Heart right ventricle (tissue), 16 donors: ENCODE data around the gene GRB7. TPM values are rescaled to one million over a fixed set of nuclear protein-coding genes. Genes with fewer than 3 reads are reported as not detected.

Source experiments
- ATAC-seq, 8 donors: fragments of 200-7000 bp; cut with Tn5 transposase; one replicate each; pipeline ENCODE4 v1.9.1; 2020; ENCODE audit warnings: mild to moderate bottlenecking in 8 of 8, moderate library complexity in 8 of 8, moderate number of reproducible peaks in 1 of 8
- DNase-seq, 2 donors: peaks; one replicate each; pipeline ENCODE4 v3.0.0-alpha.2; 2020
- H3K27ac ChIP-seq, 10 donors: fragments of 200-600 bp; sonication (generic) in 2 of 10; one replicate each; pipeline versions ENCODE4 v1.5.0 to v1.8.0; 2020 to 2022; ENCODE audit warnings: mild to moderate bottlenecking in 3 of 10
- H3K27me3 ChIP-seq, 7 donors: fragments of 200-600 bp; one replicate each; pipeline ENCODE4 v1.8.0; 2021 to 2022; ENCODE audit warnings: mild to moderate bottlenecking in 2 of 7
- H3K36me3 ChIP-seq, 9 donors: fragments of 200-600 bp; sonication (generic) in 1 of 9; one replicate each; pipeline versions ENCODE4 v1.5.0 to v1.8.0; 2020 to 2022; ENCODE audit warnings: mild to moderate bottlenecking in 2 of 9
- H3K4me1 ChIP-seq, 9 donors: fragments of 200-600 bp; sonication (generic) in 1 of 9; one replicate each; pipeline versions ENCODE4 v1.5.0 to v1.8.0; 2020 to 2022; ENCODE audit warnings: mild to moderate bottlenecking in 4 of 9
- H3K4me3 ChIP-seq, 10 donors: fragments of 200-600 bp; sonication (generic) in 2 of 10; one replicate each; pipeline versions ENCODE4 v1.5.0 to v1.8.0; 2020 to 2022; ENCODE audit warnings: mild to moderate bottlenecking in 7 of 10, moderate library complexity in 2 of 10
- H3K9me3 ChIP-seq, 11 donors: fragments of 200-600 bp in 10 of 11; sonication (generic) in 2 of 11; one replicate each; pipeline versions ENCODE4 v1.5.0 to v1.8.0; 2013 to 2022; ENCODE audit warnings: mild to moderate bottlenecking in 2 of 11, control low read depth in 1 of 11, moderate library complexity in 1 of 11
- WGBS, 2 donors: extraction: QIAGEN DNeasy Blood & Tissue Kit; methylation state at CpG; one replicate each; pipeline ENCODE4 v1.1.7; 2013; ENCODE audit warnings: inconsistent platforms in 1 of 2; 5-methylcytosine and 5-hydroxymethylcytosine counted together
- intact Hi-C, 10 donors: fragments of 100-400 bp; cut with DNase I; formaldehyde crosslinking; loops; one replicate each; pipeline versions ENCODE4 v1.11.1 to v1.14.2; 2022
- polyA plus RNA-seq, 2 donors: library from polyadenylated mRNA; stranded (reverse); fragments of 200-250 nt; gene quantifications; one replicate each; pipeline ENCODE4 v1.2.3, GENCODE V29; 2013
- total RNA-seq, 10 donors: library from RNA; stranded (reverse); fragmentation: NEBNext Ultra II Directional in 3 of 10; extraction: Animal tissue kit (Norgen Biotek cat#: 25700) in 3 of 10; gene quantifications; one replicate each; pipeline versions ENCODE4 v1.2.1 to v1.2.4, GENCODE V29; 2021 to 2023
- TF ChIP-seq, protein P1 (sequence below), 9 donors: fragments of 200-600 bp; sonication (generic) in 2 of 9; IDR thresholded peaks; one replicate each; pipeline versions ENCODE4 v1.5.0 to v1.8.0; 2021 to 2022; ENCODE audit warnings: antibody characterized with exemption in 9 of 9, mild to moderate bottlenecking in 5 of 9, moderate library complexity in 1 of 9
- donor health status: Arrhythmogenic right ventricular cardiomyopathy.
- donor health status: ischemic (EF 13 %, LVEDD 7.1; RV severe dilation, severe dysfunction).
- donor health status: healthy with polysubstance abuse.
- donor health status: DM: no; HTN: yes; CAD: no.
- donor health status: DM: no; HTN: no; CAD: no.
- donor health status: ischemic (EF 25% LVEDD 6.9; RV normal size, moderate dysfunction).
- donor health status: ischemic (EF 25% LVEDD 5.7; RV mildly dilated, moderate dysfunction).
- donor health status: healthy.
- donor health status: DM: yes; HTN: yes; CAD: no.
- donor health status: Ischemic cardiomyopathy.
- donor health status: ischemic (EF 35%, LVEDD 5.7; RV mildly dilated, moderate dysfunction).
- donor health status: nonischemic (EF 11% LVEDD 7.7; RV severe dilation, severe dysfunction).
- donor health status: DM: yes; HTN: yes; CAD: no.
- donor health status: PGD.
- donor health status: ischemic (EF 29% LVEDD 5.4; RV normal size, mild dysfunction).
- donor health status: nonischemic (EF 23%, LVEDD 6.1; RV moderate dilation, normal function).

GRB7 gene
- total and polyA plus RNA-seq, 12 donors = 0.44 to 4.7 (median 1.1) TPM

DNA sequence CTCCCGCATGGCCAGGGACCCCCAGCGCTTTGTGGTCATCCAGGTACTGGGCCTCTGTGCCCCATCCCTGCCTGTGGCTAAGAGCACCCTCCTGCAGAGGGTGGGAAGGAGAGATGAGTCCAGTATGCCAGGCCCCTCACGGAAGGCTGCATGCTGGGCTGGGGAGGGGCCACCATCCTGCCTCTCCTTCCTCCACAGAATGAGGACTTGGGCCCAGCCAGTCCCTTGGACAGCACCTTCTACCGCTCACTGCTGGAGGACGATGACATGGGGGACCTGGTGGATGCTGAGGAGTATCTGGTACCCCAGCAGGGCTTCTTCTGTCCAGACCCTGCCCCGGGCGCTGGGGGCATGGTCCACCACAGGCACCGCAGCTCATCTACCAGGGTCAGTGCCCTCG is 11.1 kb upstream of the GRB7 start:
- H3K36me3 ChIP-seq = peaks cover 0 to 72% (median 20%) of the 10 kb centered on the region in 9 donors
- peaks cover 4 to 16% (median 9%) of the 10 kb centered on the region in 9 donors for H3K4me1 ChIP-seq
- DNase-seq = no peak
- no peak overlapping the region for H3K4me3 ChIP-seq
- 87 to 93% methylated on average over 9 of the region's 9 CpGs for WGBS, 2 donors
- no peaks in the 10 kb centered on the region for H3K9me3 ChIP-seq
- no peak overlapping the region for H3K27ac ChIP-seq
- no peak for ATAC-seq
- no peaks in the 10 kb centered on the region for H3K27me3 ChIP-seq
- intact Hi-C loops = loop anchor here in 2 of 10 donors (1.0 to 5.0 kb wide), 2 partner anchors 23 to 34 kb away; no protein-coding TSS in a partner anchor
- TF ChIP-seq, protein P1, sequence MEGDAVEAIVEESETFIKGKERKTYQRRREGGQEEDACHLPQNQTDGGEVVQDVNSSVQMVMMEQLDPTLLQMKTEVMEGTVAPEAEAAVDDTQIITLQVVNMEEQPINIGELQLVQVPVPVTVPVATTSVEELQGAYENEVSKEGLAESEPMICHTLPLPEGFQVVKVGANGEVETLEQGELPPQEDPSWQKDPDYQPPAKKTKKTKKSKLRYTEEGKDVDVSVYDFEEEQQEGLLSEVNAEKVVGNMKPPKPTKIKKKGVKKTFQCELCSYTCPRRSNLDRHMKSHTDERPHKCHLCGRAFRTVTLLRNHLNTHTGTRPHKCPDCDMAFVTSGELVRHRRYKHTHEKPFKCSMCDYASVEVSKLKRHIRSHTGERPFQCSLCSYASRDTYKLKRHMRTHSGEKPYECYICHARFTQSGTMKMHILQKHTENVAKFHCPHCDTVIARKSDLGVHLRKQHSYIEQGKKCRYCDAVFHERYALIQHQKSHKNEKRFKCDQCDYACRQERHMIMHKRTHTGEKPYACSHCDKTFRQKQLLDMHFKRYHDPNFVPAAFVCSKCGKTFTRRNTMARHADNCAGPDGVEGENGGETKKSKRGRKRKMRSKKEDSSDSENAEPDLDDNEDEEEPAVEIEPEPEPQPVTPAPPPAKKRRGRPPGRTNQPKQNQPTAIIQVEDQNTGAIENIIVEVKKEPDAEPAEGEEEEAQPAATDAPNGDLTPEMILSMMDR (IDR thresholded peaks at IDR 0.05) = no peak

DNA sequence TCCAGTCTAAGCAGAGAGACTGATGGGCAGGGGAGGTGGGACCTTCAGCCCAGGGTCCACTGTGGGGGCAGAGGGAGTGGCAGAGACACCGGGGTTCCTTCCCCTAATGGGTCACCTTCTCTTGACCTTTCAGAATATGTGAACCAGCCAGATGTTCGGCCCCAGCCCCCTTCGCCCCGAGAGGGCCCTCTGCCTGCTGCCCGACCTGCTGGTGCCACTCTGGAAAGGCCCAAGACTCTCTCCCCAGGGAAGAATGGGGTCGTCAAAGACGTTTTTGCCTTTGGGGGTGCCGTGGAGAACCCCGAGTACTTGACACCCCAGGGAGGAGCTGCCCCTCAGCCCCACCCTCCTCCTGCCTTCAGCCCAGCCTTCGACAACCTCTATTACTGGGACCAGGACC is 10.2 kb upstream of the GRB7 start:
- Histone ChIP-seq H3K4me3 (no peak overlapping the region), H3K36me3 (peaks cover 0 to 62% (median 20%) of the 10 kb centered on the region in 9 donors), H3K9me3 (no peaks in the 10 kb centered on the region), H3K27me3 (no peaks in the 10 kb centered on the region), H3K27ac (peak overlapping the region in 1 of 10 donors; percentile 8), H3K4me1 (peaks cover 4 to 16% (median 9%) of the 10 kb centered on the region in 9 donors)
- DNase-seq (no peak), ATAC-seq (no peak)
- TF ChIP-seq, protein P1 (IDR thresholded peaks at IDR 0.05) = no peak
- 71 to 74% methylated on average over 10 of the region's 10 CpGs for WGBS, 2 donors
- intact Hi-C loops = loop anchor here in 2 of 10 donors (1.0 to 5.0 kb wide), 2 partner anchors 24 to 35 kb away; no protein-coding TSS in a partner anchor

DNA sequence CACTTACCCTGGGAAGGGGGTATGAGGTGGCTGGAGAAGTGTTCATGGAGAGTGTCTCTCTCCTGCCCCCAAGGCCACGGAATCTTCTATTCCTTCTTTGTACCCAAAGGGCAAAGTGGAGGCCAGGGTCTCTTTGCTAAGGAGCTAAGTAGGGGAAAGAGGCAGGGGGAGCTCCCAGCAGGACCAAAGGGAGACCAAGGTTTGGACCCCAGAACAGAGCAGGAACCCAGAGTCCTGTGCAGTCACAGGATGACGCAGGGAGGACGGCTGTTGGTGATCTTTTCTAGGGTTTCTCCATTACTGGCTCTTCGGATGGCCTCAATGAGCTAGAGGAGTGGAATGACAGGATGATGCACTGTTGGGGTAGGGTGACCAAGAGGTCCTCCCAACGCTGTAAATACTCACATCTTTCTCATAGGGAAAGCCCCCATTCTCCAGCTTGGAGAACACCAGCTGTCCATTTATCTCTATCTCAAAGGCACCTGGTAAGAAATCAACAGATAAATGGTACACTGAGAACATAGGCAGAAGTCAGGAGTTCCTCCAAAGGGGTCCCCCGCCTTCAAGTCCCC is 8.4 kb upstream of the GRB7 start:
- H3K9me3 ChIP-seq = no peaks in the 10 kb centered on the region
- H3K27ac ChIP-seq = peak overlapping the region in 9 of 10 donors; percentile 85 to 99 (median 93)
- no peaks in the 10 kb centered on the region for H3K27me3 ChIP-seq
- ATAC-seq (no peak), DNase-seq (no peak)
- WGBS, 2 donors = 65 to 76% methylated on average over 6 of the region's 6 CpGs
- H3K36me3 ChIP-seq = peaks cover 0 to 50% (median 11%) of the 10 kb centered on the region in 9 donors
- intact Hi-C loops = loop anchor here in 1 of 10 donors (5.0 kb wide), 1 partner anchor 37 kb away; no protein-coding TSS in a partner anchor
- TF ChIP-seq, protein P1 (IDR thresholded peaks at IDR 0.05) = no peak
- peaks cover 4 to 16% (median 9%) of the 10 kb centered on the region in 9 donors for H3K4me1 ChIP-seq
- peak overlapping the region in 9 of 10 donors; percentile 69 to 93 (median 83) for H3K4me3 ChIP-seq

DNA sequence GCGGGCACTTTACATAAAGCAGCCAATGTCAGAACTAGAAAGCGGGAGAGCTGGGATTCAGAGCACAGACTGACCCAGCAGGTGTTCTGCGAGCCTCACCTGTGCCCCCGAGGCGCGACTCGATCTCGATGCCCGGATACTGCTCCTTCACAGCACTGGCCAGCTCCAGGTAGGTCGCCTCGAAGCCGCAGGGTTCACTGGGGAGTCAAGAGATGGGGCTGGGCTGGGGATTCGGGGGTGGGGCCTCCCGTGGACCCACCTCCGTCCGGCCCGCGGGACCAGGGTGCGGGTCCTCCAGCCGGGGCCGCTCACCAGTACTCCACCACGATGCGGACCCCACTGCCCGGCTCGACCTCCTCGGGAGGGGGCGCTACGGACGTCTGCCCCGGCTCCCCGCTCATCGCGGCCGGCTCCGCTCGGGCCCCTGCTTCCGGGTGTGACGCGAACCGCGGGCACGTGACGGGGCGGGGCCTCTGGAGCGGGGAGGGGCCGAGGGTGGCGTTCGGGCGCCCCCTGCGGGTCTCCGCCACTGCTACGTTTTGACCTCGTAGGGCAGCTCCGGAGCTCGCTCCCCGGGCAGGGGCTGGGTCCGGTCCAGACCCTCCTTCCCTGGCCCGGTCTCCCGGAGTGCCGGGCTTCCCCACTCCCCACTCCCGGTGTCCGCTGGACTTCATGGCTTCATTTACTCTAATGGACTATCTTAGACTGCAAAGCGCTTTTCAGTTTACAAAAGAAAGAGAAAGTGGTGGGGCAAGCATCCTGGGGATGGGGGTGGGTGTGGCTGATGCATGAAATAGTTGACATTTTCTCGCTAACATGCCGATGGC is 7.4 kb upstream of the GRB7 start, which contains the start of gene MIEN1:
Gene MIEN1, minus strand, starts transcription at position 438 of the 827 bp plus-strand sequence. Its CDS starts 37 bp downstream, at position 401.
- TF ChIP-seq, protein P1 (IDR thresholded peaks at IDR 0.05) = peak; percentile 87 to 98 (median 95)
- H3K36me3 ChIP-seq = peaks cover 0 to 41% (median 8%) of the 10 kb centered on the region in 9 donors
- no peaks in the 10 kb centered on the region for H3K9me3 ChIP-seq
- peak within 1 kb of the TSS; percentile 69 to 93 (median 85) for H3K4me3 ChIP-seq
- H3K4me1 ChIP-seq = peaks cover 4 to 16% (median 9%) of the 10 kb centered on the region in 9 donors
- peak within 1 kb of the TSS; percentile 55 to 99 (median 92) for H3K27ac ChIP-seq
- ATAC-seq (peak; percentile 95 to 98 (median 98)), DNase-seq (peak; percentile 90 to 95)
- H3K27me3 ChIP-seq = peaks cover 0 to under 1% (median 0%) of the 10 kb centered on the region in 7 donors
- intact Hi-C loops = loop anchor here in 4 of 10 donors (1.0 to 5.0 kb wide), 3 partner anchors 24 to 58 kb away; partner anchors contain the start of gene PGAP3 (in 3 of the 4)
- WGBS, 2 donors = 1% methylated on average over 65 of the region's 65 CpGs
